Right kidney (tissue), 1 donor: ENCODE measurements around the gene MYPOP.
A peak's percentile ranks its signal among the peaks of the same experiment; 100 is the strongest.

ENCODE experiments used
- DNase-seq: peaks from one replicate; pipeline ENCODE4 v3.0.0-alpha.2; 2016

The MYPOP gene

GRCh38 chr19:45863840-45864628 is 38.4 kb downstream of the MYPOP start, which contains the start of gene FOXA3:
Gene FOXA3 (plus strand): TSS chr19:45864326. CDS start chr19:45864457, 131 bp downstream.
- peak; percentile 43 for DNase-seq

GRCh38 chr19:45863335-45863839 is 39.0 kb downstream of the MYPOP start:
- no peak for DNase-seq

GRCh38 chr19:45862564-45863334 is 39.7 kb downstream of the MYPOP start, which contains the start of gene SYMPK:
Gene SYMPK (minus strand): TSS chr19:45863147. CDS start chr19:45854495, 8,652 bp downstream.
- peak; percentile 88 for DNase-seq

GRCh38 chr19:45862271-45862563 is 40.2 kb downstream of the MYPOP start:
- no peak for DNase-seq

GRCh38 chr19:45860359-45861259 is 41.8 kb downstream of the MYPOP start:
- DNase-seq = no peak

- DNase-seq = no peak
These were observed 48.1 kb downstream of the MYPOP start for GRCh38 chr19:45854167-45854778.

- no peak for DNase-seq
These were observed 49.4 kb downstream of the MYPOP start for GRCh38 chr19:45852983-45853382.

- no peak for DNase-seq
These were observed 50.2 kb downstream of the MYPOP start for GRCh38 chr19:45852145-45852750.

- no peak for DNase-seq
These were observed 53.5 kb downstream of the MYPOP start for GRCh38 chr19:45848922-45849321.

GRCh38 chr19:45847663-45848062 is 54.8 kb downstream of the MYPOP start:
- DNase-seq = no peak

GRCh38 chr19:45842198-45842597 is 60.2 kb downstream of the MYPOP start:
- no peak for DNase-seq
